GM15510 (cell line): ENCODE data around the gene APC.

Experiments
- POLR2A ChIP-seq: IDR thresholded peaks from 3 replicates; pipeline ENCODE4 v1.6.1; 2011; ENCODE audit warnings: borderline replicate concordance; ENCODE audit not compliant: insufficient read length; ENCODE audit errors: extremely low read depth

The APC gene

DNA sequence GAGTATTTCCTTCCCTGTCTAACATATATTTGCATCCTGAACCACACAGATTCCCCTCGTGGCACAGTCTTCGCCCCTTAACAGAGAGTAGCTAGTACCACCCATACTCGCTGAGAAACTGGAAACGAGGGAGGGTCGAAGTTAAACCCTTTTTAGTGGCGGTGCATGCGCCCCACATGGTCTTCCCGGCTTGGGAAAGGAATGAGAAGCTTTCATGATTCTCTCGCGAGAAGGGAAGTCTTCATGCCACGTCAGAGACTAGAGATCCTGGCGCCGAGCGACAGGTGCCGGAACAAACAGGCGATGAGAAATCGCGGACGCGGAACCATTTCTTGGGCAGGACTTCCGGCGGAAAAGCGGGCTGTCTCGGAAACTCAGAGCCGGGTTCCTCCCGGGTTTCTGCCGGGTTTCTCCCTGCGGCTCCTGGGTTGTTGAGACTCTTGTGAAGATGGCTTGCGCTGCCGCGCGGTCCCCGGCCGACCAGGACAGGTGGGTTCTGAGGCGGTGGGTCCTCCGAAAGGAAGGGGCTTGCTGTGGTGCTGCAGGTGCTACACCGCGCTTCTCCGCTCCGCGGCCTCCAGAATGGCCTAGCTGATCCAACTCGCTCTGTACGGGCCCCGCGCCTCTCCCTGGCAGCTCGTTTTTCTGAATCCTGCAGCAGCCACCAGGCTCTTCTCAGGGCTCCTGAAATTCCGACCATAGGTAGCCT is 123.4 kb downstream of the APC start, which contains the start of gene SRP19:
SRP19 (plus strand) TSS at position 359 of the 709 bp plus-strand sequence; CDS start at position 449, 90 bp downstream.
- peak; percentile 73 for TF ChIP-seq POLR2A

GRCh38 chr5:112861638-112861985 is 123.9 kb downstream of the APC start:
- no peak for TF ChIP-seq POLR2A

DNA sequence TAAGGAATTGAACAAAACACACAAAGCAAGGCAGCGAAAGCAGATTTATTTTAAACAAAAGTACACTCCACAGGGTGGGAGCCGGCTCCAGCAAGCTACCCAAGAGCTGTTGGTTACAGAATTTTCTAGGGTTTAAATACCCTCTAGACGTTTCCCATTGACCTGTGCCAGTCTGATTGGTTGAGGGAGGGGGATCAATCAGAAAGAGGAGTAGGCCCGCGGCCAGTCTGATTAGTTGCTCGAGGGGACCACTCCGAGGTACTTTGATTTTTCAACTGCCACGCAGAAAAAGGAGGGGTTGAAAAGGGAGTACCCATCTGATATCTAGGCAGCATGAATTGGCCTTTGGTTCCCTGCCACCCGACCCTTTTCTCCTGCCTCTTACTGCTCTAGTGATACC is 124.4 kb downstream of the APC start:
- no peak for TF ChIP-seq POLR2A

DNA sequence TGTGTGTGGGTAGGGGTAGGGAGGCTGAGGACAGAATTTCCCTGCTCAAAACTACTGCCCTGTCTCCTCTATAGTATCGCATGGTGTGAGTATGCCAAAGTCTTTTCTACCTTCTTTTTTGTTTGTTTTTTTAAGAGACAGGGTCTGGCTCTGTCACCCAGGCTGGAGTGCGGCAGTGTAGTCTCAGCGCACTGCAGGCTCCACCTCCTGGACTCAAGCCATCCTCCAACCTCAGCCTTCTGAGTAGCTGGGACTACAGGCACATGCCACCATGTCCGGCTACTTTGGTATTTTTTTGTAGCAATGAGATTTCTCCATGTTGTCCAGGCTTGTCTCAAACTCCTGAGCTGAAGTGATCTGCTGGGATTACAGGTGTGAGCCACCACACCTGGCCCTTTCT is 125.9 kb downstream of the APC start:
- TF ChIP-seq POLR2A = no peak

- no peak for TF ChIP-seq POLR2A
Observed at GRCh38 chr5:112865128-112865527, 127.4 kb downstream of the APC start.

DNA sequence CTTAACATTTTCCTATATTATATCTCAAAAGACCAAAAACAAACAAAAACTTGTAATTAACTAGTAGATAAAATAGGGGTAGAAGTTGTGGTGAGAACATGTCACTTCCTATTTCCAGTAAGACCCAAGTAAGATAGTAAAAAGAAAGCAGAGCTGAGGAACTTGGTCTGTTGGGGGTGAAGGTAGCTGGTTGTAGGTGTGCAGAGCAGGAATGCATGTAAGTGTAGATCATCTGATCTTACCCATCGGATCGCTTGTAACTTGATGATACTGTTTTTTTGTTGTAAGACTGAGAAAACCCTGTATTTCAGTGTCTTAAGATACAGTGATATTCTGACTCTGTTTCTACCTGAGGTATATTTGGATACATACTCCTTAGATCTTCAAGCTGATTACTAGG is 129.1 kb downstream of the APC start:
- TF ChIP-seq POLR2A = no peak

GRCh38 chr5:112867411-112867810 is 129.7 kb downstream of the APC start:
- no peak for TF ChIP-seq POLR2A

GRCh38 chr5:112869948-112870347 is 132.3 kb downstream of the APC start:
- TF ChIP-seq POLR2A = no peak

DNA sequence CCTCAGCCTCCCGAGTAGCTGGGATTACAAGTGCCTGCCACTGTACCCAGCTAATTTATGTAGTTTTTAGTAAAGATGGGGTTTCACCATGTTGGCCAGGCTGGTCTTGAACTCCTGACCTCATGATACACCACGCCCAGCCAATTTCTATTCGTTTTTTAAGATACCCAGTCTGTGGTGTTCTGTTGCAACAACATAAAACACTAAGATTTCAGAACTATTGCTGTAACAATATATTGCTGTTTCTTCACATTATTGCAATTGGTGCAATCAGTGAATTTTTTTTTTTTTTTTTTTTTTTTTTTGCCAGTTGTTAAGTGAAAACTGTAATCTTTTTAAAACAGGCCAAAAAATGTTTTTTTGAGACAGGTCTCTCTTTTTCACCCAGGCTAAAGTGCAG is 133.3 kb downstream of the APC start:
- no peak for TF ChIP-seq POLR2A

GRCh38 chr5:112876362-112876761 is 138.7 kb downstream of the APC start:
- TF ChIP-seq POLR2A = no peak

DNA sequence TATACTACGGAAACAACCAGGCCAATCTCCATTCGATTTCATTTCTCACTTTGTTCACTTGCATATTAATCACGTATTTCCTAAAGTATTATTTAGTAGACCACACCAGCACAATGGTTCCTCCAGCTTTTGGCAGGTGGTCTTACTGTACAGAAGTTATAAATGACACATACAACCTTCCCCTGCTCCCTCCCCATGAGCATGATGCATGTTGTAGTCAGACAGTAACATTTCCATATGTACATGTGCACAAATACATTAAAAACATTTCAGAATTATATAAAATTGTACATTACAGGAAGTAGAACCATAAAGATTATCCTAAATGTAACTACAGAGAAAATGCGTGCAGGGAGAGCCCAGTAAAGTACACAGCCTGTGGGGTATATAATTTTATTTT is 140.4 kb downstream of the APC start:
- TF ChIP-seq POLR2A = no peak

DNA sequence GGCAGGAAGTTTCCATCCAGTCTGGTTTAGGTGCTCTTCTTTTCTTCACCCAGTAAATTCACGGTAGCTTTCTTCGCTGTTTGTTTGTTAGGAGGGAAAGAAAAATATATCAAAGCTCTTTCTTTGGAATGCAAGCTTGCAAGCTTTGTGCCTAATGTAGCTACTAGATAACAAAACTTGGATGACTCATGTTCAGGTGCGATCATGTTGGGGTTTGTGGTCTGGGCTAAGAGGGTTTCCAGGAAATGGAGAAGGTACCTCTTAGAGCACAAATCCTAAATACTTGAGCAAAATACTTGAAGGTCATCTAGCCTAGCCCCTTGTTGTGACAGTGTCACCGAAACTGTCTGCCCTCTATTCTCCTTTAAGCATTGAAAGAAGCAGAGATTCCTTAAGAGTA is 141.1 kb downstream of the APC start:
- TF ChIP-seq POLR2A = no peak

GRCh38 chr5:112880219-112880964 is 142.7 kb downstream of the APC start:
- TF ChIP-seq POLR2A = no peak

DNA sequence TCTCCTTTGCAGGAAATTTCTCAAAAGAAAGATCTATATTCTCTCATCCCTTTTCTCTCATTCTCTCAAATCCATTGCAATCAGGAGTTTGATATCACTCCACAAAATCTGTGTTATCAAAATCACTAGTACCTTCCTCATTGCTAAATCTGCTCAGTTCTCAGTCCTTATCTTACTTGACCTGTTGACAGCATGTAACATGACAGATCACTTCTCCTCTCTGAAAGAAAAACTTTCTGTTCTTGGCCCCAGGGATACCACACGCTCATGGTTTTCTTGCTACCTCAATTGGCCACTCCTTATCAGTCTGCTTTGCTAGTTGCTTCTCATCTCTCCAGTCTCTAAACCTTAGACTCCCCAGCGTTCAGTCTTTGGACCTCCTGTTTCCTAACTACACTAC is 145.5 kb downstream of the APC start:
- TF ChIP-seq POLR2A = no peak

- no peak for TF ChIP-seq POLR2A
Observed at GRCh38 chr5:112885001-112885400, 147.3 kb downstream of the APC start.

DNA sequence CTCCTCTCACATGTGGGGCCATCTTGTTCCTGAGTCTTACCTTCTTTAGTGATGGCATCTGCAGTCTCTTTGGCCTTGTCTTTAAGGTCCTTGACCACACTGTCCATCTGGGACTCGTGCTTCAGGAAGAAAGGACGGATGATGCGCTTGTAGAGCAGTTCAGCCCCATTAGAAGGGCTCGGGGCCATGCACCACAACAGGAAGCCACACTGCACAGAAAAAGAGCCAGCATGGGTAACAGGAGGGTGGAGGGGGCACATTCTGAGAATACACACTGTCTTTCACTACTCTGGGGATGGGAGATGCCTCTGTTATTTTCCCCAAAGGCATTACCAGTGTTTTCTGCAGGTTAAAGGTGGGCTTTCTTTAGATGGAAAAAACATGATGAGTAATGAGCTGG is 149.3 kb downstream of the APC start:
- TF ChIP-seq POLR2A = no peak
